Neural progenitor cell (in vitro differentiated cells): ENCODE measurements around the gene PIGR.

Source experiments
- CTCF ChIP-seq: fragments of 200-600 bp; sonication (generic); IDR thresholded peaks from 2 replicates; pipeline ENCODE4 v1.5.1; 2017; ENCODE audit warnings: antibody characterized with exemption, mild to moderate bottlenecking
- EZH2 ChIP-seq: fragments of 200-600 bp; sonication (generic); IDR thresholded peaks from 2 replicates; pipeline ENCODE4 v1.6.1; 2017; ENCODE audit warnings: antibody characterized with exemption, mild to moderate bottlenecking, moderate library complexity
- EZH2phosphoT487 ChIP-seq: fragments of 200-600 bp; sonication (generic); IDR thresholded peaks from 2 replicates; pipeline ENCODE4 v1.6.1; 2017; ENCODE audit warnings: antibody characterized with exemption

- TF ChIP-seq CTCF (no peak), EZH2 (no peak), EZH2phosphoT487 (no peak)
These were observed 54.9 kb downstream of the PIGR start for GRCh38 chr1:206891412-206891811.
